HG02970 (cell line): ENCODE results near the gene PTPRD.

Experiments used
- ATAC-seq: cut with Tn5 transposase; IDR thresholded peaks from one replicate; pipeline ENCODE4 v1.9.1; 2021; ENCODE audit warnings: mild to moderate bottlenecking, moderate library complexity, moderate number of reproducible peaks; ENCODE audit not compliant: unreplicated experiment, low FRiP score

PTPRD gene

DNA sequence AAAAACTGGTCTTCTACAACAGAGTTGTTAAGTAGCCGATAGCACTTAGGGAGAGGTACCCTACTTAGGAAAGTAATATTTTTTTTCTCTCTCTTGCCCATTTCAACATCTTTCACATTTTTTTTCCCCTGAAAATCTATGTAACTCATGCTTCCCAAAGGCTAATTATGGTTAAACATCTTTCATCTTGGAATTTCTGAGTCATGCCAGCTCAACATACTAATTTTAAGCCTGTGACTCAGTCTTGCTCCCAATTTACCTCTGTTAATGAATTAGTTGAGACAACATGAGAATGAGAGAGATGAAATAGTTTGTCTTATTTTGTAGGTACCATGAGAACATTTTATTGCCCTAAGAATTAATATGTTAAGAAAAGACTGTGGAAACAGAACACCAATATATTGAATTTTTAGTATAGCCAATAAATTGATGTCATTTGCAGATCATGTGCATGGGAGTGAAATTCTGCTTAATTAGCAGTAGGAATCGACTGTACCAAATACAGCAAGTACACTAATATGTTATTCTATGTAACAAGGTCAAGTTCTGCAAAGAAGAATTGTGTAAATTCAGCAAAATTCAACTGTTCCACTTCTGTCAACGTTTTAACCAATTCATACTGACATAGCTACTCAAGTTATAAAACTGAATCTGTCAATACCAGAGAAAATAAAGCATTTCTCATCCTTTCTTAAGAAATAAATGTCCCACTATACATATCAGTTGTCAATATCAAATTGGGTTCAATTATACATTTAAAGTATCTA, 550.0 kb downstream of the PTPRD start:
- ATAC-seq: no peak

DNA sequence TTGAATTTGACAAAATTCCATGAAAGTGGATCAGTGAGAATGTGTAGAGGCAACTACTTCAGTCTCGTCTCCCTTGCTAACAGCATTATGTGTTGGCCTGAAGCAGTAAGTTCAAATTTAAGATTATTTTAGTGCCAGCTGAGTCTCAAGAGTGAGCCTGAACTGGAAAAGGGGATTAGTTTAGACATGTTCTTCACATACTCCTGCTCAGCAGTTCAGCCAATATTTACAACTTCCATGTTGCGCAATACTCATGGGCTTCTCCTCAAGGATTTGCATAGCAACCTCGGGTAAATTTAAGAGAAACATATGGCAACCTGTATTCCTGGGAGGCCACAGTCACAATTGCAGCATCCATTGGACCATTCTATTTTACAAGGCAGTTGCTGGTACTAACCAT, 553.8 kb downstream of the PTPRD start:
- ATAC-seq: no peak

DNA sequence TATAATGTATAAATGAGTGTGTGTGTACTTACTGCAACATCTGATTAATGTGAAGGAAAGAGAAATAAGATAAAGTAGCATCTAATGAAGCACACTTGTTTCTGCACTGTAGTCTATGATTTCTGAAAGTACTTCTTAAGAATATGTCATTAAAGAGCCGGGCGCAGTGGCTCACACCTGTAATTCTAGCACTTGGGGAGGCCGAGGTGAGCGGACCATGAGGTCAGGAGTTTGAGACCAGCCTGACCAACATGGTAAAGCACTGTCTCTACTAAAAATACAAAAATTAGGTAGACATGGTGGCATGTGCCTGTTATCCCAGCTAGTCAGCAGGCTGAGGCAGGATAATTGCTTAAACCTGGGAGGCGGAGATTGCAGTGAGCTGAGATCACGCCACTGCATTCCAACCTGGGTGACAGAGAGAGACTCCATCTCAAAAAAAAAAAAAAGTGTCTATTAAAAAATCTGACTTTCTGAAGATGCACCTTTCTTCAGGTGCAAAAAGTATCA, 556.9 kb downstream of the PTPRD start:
- ATAC-seq: no peak

DNA sequence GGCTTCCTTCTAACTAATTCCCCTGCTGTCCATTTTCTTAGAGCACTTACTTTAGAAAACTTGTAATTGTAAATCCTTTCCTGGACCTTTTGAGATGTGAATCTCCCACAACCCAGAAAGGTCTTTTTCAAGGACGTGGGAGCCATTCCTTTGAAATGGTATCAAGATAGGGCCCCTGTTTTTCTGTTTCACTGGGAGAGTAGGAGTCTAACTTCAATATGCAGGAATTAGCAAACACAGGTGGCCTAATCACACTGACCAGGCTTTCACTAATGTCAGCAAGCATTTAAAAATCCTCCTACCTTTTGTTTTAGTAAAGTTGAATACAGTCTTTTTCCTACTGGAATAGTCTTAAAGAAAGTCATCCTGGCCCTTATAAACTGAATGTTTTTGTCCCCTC, 558.3 kb downstream of the PTPRD start:
- no peak for ATAC-seq

DNA sequence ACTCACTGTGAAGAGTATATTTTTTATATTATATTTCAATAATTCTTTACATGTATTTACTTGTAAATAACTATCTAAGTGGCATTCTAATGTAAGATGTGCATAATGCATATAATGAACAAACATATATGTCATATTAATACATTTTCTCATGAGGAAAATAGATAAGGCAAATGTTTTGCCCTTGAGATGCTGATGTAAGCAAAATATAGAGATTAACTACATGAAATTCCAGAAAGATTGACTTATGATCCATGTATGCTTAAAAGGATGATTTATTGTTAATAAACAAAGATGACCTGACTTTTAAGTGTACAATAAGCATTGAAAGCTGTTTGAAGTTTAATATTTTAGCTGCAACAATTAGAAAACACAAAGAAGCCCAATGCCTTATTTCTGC, 559.9 kb downstream of the PTPRD start:
- no peak for ATAC-seq

DNA sequence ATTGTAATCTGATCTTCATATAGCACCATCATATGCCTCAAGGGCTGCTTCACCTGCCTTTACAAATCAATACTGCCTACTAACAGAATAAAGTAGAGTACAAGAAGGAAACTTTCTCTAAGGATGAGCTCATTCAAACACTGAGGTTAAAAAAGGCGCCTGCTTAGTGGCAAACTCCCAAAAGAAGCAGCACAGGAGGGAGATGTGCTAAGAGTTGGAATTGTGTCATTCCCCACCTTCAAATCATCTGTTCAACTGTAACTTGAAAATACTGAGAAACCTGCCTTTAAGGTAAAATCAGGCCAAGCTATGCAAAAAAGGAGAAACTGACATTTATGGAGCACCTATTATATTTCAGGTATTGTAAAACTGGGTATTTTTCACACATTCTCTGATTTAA, 560.6 kb downstream of the PTPRD start:
- ATAC-seq: no peak

DNA sequence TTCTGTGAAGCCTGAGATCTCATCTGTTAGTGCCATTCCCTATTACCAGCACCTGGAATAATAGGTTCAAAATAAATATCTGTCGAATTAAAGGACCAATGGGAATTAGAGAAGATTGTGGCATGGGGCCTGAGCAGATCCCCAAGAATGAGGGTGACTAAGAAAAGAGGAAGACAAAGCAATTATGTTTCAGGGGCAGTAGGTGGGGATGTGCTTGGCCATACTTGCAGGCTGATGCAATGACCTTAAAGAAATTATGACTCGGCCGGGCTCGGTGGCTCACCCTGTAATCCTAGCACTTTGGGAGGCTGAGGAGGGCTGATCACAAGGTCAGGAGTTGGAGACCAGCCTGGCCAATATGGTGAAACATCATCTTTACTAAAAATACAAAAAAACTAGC, 562.8 kb downstream of the PTPRD start:
- ATAC-seq: no peak

DNA sequence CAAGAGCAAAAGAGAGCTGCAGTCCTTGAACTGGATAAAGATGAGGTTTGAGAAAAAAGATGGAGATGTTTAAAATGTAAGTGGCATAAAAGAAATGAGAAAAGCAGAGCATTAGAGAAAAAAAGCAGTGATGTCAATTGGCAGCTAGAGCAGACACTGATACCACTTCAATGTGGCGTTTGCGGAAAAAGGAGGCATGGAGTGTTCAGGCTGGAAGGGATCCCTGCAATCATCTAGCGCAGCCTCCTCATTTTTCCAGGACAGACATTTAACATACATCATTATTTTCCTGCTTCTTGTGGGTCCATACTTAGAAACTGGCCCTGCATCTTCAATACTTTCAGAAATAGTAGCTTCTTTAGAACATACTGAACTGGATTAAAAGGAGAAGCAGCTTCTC, 563.8 kb downstream of the PTPRD start:
- ATAC-seq: no peak

DNA sequence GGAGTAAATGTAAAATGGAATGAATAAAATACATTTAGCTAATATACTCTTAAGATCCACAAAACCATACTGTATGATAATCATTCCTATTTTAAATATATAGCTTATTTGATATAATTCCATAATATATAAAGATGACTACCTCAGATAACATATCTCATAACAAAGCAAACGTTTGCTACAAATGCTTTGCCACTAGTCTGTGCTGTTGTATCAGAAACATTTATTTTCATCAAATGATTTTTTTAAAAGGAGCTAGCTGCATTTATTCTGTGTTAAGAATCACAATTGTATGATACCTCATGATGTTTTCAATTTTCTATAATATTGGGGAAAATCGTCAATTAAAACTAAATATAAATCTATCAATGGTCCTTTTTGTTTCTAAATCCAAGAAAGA, 567.2 kb downstream of the PTPRD start:
- ATAC-seq: no peak

DNA sequence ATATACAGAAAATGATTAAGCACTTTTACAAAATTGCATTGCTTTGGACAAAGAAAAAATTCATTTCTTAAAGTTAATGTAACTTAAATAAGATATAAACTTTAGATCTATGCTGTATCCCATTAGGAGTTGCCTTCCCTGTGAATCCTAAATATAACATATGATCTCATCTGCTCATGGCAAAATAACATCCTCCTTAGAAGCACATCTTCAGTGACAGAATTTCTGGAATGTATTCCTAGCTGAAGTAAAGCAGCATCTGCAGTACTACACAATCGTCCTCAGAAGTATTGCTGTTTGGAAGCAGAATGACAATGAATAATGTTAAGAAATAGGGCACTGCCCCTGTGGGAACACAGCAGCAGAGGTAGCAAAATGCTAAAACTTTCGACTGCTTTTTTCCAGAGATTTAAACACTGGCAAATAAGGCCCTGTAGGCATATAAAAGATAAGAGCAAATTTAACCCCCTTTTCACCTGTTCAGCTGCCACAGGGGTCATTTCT, 571.0 kb downstream of the PTPRD start:
- ATAC-seq: no peak

DNA sequence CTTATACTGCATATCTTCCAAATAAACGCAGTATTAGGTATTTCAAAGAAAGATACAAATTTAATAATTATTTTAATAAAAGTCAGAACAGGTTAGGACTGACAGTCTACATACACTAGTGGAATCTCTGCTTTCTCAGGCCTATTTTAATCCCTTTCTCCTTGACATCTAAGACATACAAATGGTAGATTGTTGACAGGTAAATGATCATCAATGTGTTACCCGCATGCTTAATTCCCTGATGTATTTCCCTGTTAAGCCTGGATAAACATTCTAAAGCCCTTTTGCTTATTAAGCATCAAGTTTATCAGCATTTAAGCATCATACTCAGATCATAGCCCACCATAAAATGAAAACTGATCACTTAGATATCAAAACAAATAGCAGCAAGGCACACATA, 576.7 kb downstream of the PTPRD start:
- no peak for ATAC-seq

DNA sequence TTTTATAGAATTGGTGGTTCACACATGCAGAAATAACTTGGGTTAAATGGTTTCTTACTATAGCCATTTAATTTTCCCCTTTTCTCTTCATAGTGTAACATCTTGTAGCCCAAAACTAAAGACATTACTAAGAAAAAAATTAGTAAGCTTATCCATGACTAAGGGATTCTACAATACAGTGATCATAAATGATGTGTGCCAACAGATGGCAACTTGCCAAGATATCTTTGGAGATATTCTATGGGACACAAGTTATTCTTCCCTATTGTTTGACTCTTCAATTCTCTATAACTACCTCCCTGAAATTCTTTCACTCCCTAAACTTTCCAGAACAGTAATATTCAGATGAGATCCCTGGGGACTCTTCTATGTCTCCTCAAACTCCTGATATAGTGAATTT, 580.6 kb downstream of the PTPRD start:
- ATAC-seq: no peak

DNA sequence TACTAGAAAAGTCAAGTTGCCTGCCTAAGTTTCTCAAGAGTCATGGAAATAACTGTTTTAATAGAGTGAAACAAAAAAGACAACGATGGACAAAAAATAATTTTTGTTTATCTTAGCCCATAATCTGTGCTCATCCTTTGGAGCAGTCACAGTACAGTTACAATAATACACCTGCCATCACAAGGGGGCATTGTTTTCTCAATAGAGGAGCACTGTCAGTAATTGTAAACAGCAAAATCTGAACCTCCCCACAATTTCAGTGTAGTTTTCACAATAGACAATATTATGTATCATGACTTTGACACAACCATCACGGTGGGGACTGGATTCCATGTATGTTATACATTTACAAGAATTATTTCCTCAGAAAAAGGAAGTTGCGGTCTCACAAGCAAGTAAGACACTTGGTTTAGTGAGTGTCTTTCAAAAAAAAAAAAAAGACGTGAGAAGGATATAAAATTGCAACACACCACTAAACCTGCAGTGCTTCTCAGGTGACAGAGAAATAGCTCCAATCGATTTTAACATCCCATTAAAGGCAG, 586.3 kb downstream of the PTPRD start:
- no peak for ATAC-seq

DNA sequence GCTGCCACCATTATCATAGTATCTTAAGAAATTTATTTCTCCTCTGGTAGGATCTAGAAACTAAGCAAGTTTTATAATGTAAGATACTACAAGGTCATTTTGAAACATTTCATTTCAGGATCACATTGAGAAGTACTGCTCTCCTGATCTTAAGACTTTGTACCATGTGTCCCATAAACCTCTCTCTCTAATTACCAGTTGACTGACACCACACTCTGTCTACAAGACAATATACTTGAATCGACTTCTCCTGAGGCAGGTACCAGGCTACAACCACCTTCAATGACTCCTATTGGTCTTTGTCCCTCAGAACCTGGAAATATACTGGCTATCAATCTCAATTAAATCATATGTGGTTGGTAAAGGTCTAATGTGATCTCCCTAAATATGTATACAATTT, 597.0 kb downstream of the PTPRD start:
- ATAC-seq: no peak

DNA sequence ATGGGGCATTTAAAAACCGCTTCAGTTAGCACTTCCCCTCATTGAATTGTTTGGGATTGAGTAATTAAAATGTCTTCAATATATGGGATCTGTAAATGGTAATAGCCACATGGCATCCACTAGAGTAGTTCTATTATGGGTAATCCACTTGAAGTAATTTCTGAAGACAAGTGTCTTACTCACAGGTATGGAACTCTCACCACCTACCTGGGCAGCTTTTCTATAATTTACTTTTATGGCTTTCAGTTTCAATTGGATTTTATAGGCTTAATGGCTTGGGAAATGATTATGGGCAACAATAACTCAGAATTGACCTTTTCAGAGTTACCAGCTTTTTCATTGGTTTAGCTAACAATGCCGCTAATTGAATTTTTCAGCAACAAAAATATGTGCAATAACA, 597.9 kb downstream of the PTPRD start:
- no peak for ATAC-seq

DNA sequence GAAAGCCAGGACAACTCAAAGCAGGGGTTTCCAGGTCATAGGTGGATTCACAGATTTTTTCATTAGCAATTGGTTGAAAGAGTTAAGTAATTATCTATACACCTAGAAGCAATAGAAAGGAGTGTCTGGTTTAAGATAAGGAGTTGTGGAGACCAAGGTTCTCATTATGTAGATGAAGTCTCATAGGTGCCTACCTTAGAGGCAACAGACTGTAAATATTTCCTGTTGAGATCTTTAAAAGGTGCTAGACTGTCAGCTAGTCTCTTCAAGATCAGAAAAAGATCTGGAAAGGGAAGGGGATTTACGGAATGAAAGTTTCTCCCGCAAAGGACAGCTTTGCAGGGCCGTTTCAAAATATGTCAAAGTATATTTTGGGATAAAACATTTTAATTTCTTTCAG, 603.4 kb downstream of the PTPRD start:
- no peak for ATAC-seq

DNA sequence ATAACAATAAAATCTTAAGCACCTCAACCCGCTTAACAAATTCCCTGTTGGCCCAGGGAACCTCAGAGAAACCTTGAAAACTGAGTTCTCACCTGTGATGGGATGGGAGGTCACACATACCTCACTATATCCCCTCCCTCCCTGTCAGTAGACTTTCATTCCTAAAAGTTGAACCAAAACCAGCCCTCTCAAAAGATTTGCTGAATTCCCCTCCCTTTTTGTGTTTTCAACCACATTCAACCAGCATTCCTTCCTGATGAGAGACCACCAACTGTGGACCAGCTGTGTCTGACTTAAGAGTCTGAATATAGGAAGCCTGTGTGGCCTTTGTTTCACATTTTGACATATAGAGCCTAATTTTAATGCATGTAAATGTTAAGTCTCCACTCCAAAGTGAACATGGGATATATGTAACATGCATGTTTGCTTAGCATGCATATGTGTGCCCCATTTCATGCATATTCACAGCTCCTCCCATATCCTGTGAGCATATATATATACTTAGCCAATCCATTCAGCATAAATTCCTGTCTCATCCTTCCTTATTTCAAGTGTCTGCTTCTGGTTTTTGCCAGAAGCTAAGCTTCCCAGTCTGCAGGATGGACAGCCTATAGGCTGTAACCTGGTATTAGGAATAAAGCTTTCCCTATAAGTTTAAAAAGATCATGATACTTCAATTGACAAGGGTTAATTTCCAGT, 604.6 kb downstream of the PTPRD start:
- ATAC-seq: no peak

DNA sequence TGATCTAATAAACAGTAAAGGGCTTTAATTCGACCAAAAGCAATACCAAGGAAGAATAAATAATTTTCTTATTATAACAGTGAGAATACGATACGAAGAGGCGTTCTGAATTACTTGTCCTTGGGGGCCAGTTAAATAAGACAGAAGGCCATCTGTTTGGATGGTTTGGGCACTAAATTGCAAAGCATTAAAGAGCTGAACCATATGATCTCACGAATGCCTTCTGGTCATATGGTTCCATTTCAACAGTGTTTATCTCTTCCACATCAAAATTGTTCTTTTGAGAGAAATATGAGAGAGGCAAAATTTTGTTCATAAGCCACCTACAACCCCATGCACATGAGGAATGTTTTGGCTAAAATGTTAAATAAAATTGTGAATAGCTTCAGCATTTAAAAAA, 605.4 kb downstream of the PTPRD start:
- no peak for ATAC-seq

DNA sequence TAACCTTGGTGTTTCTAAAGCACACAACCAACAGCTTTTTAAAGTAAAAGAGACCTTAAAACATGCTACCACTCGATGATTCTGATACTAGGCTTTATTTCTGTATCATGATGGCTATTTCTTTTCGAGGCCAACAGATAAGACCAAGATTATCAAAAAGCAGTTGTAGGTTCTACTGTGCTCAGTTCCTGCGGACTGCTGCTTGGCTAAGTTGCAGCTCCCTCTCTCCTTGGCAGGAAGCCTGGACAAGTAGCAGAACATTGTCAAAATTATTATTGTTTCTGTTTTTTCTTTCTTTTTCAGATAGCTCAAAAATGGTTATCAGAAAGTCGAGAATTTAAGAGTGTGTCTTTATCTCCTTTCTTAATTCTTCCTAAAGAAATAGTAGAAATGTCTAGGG, 607.6 kb downstream of the PTPRD start:
- no peak for ATAC-seq

DNA sequence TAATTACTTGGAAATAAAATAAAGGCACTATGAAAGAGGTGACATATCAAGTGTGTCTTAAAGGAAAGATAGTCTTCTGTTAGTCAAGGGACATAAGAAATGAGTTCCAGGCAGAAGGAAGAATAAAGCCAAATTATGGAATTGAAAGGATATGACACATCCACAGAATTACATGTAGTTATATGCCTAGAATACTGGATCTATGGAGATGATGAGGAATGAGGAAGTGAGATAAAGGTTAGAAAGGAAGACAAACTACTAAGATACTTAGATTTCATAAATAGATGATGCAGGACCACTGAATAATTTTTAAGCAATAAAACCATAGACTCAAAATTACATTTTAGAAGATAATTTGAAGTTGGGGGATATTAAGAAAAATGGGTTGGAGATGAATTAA, 609.8 kb downstream of the PTPRD start:
- ATAC-seq: no peak

DNA sequence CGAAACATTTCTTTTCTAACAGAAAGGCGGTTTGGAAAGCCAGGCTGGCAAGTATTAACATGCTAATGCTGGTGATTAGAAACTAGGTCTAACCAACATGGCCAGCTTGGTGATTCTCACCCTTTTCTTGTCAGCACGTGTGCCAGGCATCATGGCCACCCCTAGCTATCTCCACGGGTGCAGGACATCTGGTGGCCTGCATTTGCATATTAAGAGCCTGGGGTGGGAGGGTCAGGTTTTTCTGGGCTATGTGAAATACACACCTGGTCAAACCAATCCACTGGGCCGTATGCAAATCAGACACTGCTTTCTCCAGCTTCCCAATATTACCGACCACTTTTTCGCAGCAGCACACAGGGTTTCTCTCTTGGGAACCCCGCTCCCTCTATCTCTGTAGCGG, 612.1 kb downstream of the PTPRD start:
- no peak for ATAC-seq
